Measurements from ENCODE around the gene PALLD. TPM values are rescaled to one million over a fixed set of nuclear protein-coding genes. Genes with fewer than 3 reads are reported as not detected.

The PALLD gene
- total RNA-seq, 1 donor from 2014 or later = 69.2 TPM

GRCh38 chr4:168549143-168549542 is 52.3 kb downstream of the PALLD start:
- no peak for TF ChIP-seq CTCF (IDR thresholded peaks at IDR 0.05; ENCODE audit: insufficient read depth, low read length, severe bottlenecking)
- DNase-seq (ENCODE audit: low read depth) (no peak), FAIRE-seq (no peak)
- Histone ChIP-seq H3K36me3 (ENCODE audit: control insufficient read depth, insufficient read depth, low read length) (no peaks in the 10 kb centered on the region), H3K4me3 (ENCODE audit: low read depth, low read length) (no peak overlapping the region), H3K27me3 (ENCODE audit: control insufficient read depth, insufficient read depth, low read length) (no peaks in the 10 kb centered on the region)

- Histone ChIP-seq H3K36me3 (ENCODE audit: control insufficient read depth, insufficient read depth, low read length) (no peaks in the 10 kb centered on the region), H3K4me3 (ENCODE audit: low read depth, low read length) (no peak overlapping the region), H3K27me3 (ENCODE audit: control insufficient read depth, insufficient read depth, low read length) (no peaks in the 10 kb centered on the region)
- FAIRE-seq = no peak
- no peak for TF ChIP-seq CTCF (IDR thresholded peaks at IDR 0.05; ENCODE audit: insufficient read depth, low read length, severe bottlenecking)
- no peak for DNase-seq (ENCODE audit: low read depth)
These were observed 53.4 kb downstream of the PALLD start for GRCh38 chr4:168550064-168550766.

GRCh38 chr4:168551211-168551610 is 54.4 kb downstream of the PALLD start:
- Histone ChIP-seq H3K4me3 (ENCODE audit: low read depth, low read length) (no peak overlapping the region), H3K27me3 (ENCODE audit: control insufficient read depth, insufficient read depth, low read length) (no peaks in the 10 kb centered on the region), H3K36me3 (ENCODE audit: control insufficient read depth, insufficient read depth, low read length) (no peaks in the 10 kb centered on the region)
- no peak for FAIRE-seq
- no peak for TF ChIP-seq CTCF (IDR thresholded peaks at IDR 0.05; ENCODE audit: insufficient read depth, low read length, severe bottlenecking)
- peak; percentile 70 for DNase-seq (ENCODE audit: low read depth)

- H3K27me3 ChIP-seq (ENCODE audit: control insufficient read depth, insufficient read depth, low read length) = no peaks in the 10 kb centered on the region
- TF ChIP-seq CTCF (IDR thresholded peaks at IDR 0.05; ENCODE audit: insufficient read depth, low read length, severe bottlenecking) = no peak
- no peaks in the 10 kb centered on the region for H3K36me3 ChIP-seq (ENCODE audit: control insufficient read depth, insufficient read depth, low read length)
- DNase-seq (ENCODE audit: low read depth) (no peak), FAIRE-seq (no peak)
- H3K4me3 ChIP-seq (ENCODE audit: low read depth, low read length) = no peak overlapping the region
These were observed 55.3 kb downstream of the PALLD start for GRCh38 chr4:168551945-168552695.

- Histone ChIP-seq H3K27me3 (ENCODE audit: control insufficient read depth, insufficient read depth, low read length) (no peaks in the 10 kb centered on the region), H3K4me3 (ENCODE audit: low read depth, low read length) (no peak overlapping the region), H3K36me3 (ENCODE audit: control insufficient read depth, insufficient read depth, low read length) (no peaks in the 10 kb centered on the region)
- TF ChIP-seq CTCF (IDR thresholded peaks at IDR 0.05; ENCODE audit: insufficient read depth, low read length, severe bottlenecking) = no peak
- no peak for FAIRE-seq
- DNase-seq (ENCODE audit: low read depth) = no peak
These were observed 57.0 kb downstream of the PALLD start for GRCh38 chr4:168553714-168554370.
